Measurements from ENCODE around the gene TTLL11. TPM values are rescaled to one million over a fixed set of nuclear protein-coding genes. Genes with fewer than 3 reads are reported as not detected.
"Not testable (repeated sequence)": the region's sequence is repeated elsewhere in the genome, so short reads cannot be mapped to it uniquely, and the experiment has no call there.

The TTLL11 gene
- polyA plus RNA-seq, 4 donors = 3.2 to 4.8 (median 3.9) TPM

DNA sequence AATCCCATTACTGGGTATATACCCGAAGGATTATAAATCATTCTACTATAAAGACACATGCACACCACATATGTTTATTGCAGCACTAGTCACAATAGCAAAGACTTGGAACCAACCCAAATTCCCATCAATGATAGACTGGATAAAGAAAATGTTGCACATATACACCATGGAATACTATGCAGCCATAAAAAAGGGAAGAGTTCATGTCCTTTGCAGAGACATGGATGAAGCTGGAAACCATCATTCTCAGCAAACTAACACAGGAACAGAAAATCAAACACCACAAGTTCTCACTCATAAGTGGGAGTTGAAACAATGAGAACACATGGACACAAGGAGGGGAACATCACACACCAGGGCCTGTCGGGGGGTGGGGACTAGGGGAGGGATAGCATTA is 198.7 kb downstream of the TTLL11 start:
- not testable (repeated sequence) for H3K36me3 ChIP-seq (ENCODE audit: control insufficient read depth in 3 of 3, insufficient read depth in 2 of 3, low read depth in 1 of 3, low read length in 3 of 3); H3K27me3 ChIP-seq (ENCODE audit: control insufficient read depth in 3 of 3, insufficient read depth in 3 of 3, low read length in 3 of 3); H3K27ac ChIP-seq (ENCODE audit: low read depth in 1 of 3, low read length in 2 of 3); H3K4me1 ChIP-seq (ENCODE audit: control insufficient read depth in 3 of 3, insufficient read depth in 2 of 3, low read depth in 1 of 3, low read length in 2 of 3); H3K9me3 ChIP-seq (ENCODE audit: control insufficient read depth in 2 of 2, insufficient read depth in 1 of 2, low read depth in 1 of 2, low read length in 1 of 2); DNase-seq; H3K4me3 ChIP-seq (ENCODE audit: low read depth in 1 of 3, low read length in 3 of 3); FAIRE-seq
- WGBS, 3 donors = 58 to 83% (median 59%) methylated on average over 2 of the region's 2 CpGs

DNA sequence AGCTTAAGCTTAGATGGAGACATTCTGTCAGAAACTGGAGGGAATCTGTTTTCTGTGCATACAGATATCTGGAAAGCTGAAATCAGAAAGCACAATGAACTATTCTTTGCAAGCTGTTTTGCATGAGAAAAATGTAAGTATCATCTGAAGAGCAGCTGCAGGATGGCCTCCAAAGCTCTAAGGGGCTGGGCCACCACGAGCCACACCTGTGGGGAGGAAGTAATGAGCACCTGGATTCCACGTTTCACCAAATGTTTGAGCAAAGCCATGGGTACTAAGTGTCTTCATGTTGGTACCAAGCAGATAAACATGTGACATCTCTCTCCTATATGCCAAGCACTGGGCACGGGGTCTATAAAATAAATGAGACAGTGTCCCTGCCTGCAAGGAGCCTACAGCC is 199.3 kb downstream of the TTLL11 start:
- no peak for DNase-seq
- no peak for FAIRE-seq
- peaks cover 0 to under 1% (median 0%) of the 10 kb centered on the region in 3 donors for H3K4me1 ChIP-seq (ENCODE audit: control insufficient read depth in 3 of 3, insufficient read depth in 2 of 3, low read depth in 1 of 3, low read length in 2 of 3)
- no peak overlapping the region for H3K27ac ChIP-seq (ENCODE audit: low read depth in 1 of 3, low read length in 2 of 3)
- WGBS, 3 donors = 57 to 76% (median 59%) methylated on average over 3 of the region's 3 CpGs
- no peaks in the 10 kb centered on the region for H3K27me3 ChIP-seq (ENCODE audit: control insufficient read depth in 3 of 3, insufficient read depth in 3 of 3, low read length in 3 of 3)
- no peak overlapping the region for H3K4me3 ChIP-seq (ENCODE audit: low read depth in 1 of 3, low read length in 3 of 3)
- no peaks in the 10 kb centered on the region for H3K9me3 ChIP-seq (ENCODE audit: control insufficient read depth in 2 of 2, insufficient read depth in 1 of 2, low read depth in 1 of 2, low read length in 1 of 2)
- no peaks in the 10 kb centered on the region for H3K36me3 ChIP-seq (ENCODE audit: control insufficient read depth in 3 of 3, insufficient read depth in 2 of 3, low read depth in 1 of 3, low read length in 3 of 3)

DNA sequence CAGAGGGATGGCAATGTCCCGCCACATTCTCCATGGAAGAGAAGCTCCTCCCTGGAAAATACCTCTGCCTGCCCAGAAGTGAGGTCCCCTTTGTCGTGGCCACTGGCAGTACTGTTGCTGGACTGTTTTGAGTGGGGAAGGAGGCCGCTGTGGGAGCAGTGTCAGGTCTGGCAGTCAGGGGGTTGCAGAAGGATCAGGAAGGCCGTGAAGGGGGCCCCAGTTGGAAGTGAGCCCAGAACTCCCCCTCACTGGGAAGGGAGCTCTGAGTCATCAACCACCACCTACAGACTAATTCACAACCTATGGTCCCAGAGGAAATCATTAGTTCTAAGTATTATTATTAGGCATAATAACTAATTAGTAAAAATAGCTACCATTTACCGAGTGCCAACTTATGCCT is 200.4 kb downstream of the TTLL11 start:
- no peaks in the 10 kb centered on the region for H3K9me3 ChIP-seq (ENCODE audit: control insufficient read depth in 2 of 2, insufficient read depth in 1 of 2, low read depth in 1 of 2, low read length in 1 of 2)
- no peaks in the 10 kb centered on the region for H3K27me3 ChIP-seq (ENCODE audit: control insufficient read depth in 3 of 3, insufficient read depth in 3 of 3, low read length in 3 of 3)
- DNase-seq = no peak
- no peak overlapping the region for H3K27ac ChIP-seq (ENCODE audit: low read depth in 1 of 3, low read length in 2 of 3)
- WGBS, 3 donors = 87 to 91% (median 89%) methylated on average over 5 of the region's 5 CpGs
- no peaks in the 10 kb centered on the region for H3K36me3 ChIP-seq (ENCODE audit: control insufficient read depth in 3 of 3, insufficient read depth in 2 of 3, low read depth in 1 of 3, low read length in 3 of 3)
- no peak for FAIRE-seq
- H3K4me3 ChIP-seq (ENCODE audit: low read depth in 1 of 3, low read length in 3 of 3) = no peak overlapping the region
- H3K4me1 ChIP-seq (ENCODE audit: control insufficient read depth in 3 of 3, insufficient read depth in 2 of 3, low read depth in 1 of 3, low read length in 2 of 3) = peaks cover 0 to 11% (median 0%) of the 10 kb centered on the region in 3 donors

DNA sequence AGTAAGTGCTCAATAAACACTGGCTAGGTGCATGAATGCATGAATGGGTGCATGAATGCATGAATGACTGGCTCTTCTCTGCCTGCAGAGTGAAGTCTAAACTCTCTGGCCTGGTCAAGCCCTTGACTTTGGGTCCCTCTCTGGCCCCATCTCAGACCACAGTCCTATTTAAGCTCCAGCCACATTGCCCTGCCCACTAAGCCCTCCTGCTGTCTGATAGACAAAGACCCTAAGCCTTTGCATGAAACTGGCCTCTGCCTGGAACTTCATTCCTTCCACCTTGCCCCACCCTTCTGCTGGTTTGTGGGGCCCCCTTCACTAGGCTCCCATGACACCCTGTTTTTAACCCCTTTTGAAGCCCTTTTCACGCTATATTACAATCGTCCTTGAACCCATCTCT is 202.4 kb downstream of the TTLL11 start:
- Histone ChIP-seq H3K27me3 (ENCODE audit: control insufficient read depth in 3 of 3, insufficient read depth in 3 of 3, low read length in 3 of 3) (no peaks in the 10 kb centered on the region), H3K27ac (ENCODE audit: low read depth in 1 of 3, low read length in 2 of 3) (no peak overlapping the region), H3K9me3 (ENCODE audit: control insufficient read depth in 2 of 2, insufficient read depth in 1 of 2, low read depth in 1 of 2, low read length in 1 of 2) (no peaks in the 10 kb centered on the region), H3K4me1 (ENCODE audit: control insufficient read depth in 3 of 3, insufficient read depth in 2 of 3, low read depth in 1 of 3, low read length in 2 of 3) (peaks cover 0 to 11% (median 0%) of the 10 kb centered on the region in 3 donors), H3K36me3 (ENCODE audit: control insufficient read depth in 3 of 3, insufficient read depth in 2 of 3, low read depth in 1 of 3, low read length in 3 of 3) (no peaks in the 10 kb centered on the region), H3K4me3 (ENCODE audit: low read depth in 1 of 3, low read length in 3 of 3) (no peak overlapping the region)
- 90 to 94% (median 93%) methylated on average over 2 of the region's 2 CpGs for WGBS, 3 donors
- FAIRE-seq (no peak), DNase-seq (no peak)

DNA sequence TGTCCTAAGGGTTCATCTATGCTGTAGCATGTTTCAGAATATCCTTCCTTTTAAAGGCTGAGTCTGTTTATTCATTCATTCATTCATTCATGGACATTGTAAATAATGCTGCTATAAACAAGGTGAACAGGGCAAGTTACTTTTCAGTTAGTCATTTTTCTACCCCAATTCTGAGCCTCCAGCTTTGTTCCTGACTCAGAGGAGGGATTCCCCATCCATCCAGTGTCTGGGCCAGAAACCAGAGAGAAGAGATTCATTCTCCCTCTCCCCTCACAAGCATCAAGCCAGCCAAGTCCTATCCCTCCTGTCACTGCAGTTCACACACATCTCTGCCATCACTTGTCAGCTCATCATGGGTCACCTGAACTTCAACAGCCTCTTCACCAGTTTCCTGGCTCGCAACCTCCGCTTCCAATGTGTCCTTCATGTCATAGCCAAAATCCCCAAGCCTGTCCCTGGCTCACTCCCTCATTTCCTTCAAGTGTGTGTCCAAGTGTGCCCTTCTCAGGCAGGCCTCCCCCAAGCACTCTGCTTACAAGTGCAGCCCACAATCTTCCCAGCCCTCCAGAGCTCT is 203.0 kb downstream of the TTLL11 start:
- Histone ChIP-seq H3K27ac (ENCODE audit: low read depth in 1 of 3, low read length in 2 of 3) (no peak overlapping the region), H3K4me1 (ENCODE audit: control insufficient read depth in 3 of 3, insufficient read depth in 2 of 3, low read depth in 1 of 3, low read length in 2 of 3) (peaks cover 0 to 11% (median 0%) of the 10 kb centered on the region in 3 donors), H3K27me3 (ENCODE audit: control insufficient read depth in 3 of 3, insufficient read depth in 3 of 3, low read length in 3 of 3) (no peaks in the 10 kb centered on the region), H3K4me3 (ENCODE audit: low read depth in 1 of 3, low read length in 3 of 3) (no peak overlapping the region), H3K36me3 (ENCODE audit: control insufficient read depth in 3 of 3, insufficient read depth in 2 of 3, low read depth in 1 of 3, low read length in 3 of 3) (no peaks in the 10 kb centered on the region), H3K9me3 (ENCODE audit: control insufficient read depth in 2 of 2, insufficient read depth in 1 of 2, low read depth in 1 of 2, low read length in 1 of 2) (no peaks in the 10 kb centered on the region)
- DNase-seq (no peak), FAIRE-seq (no peak)
- 91 to 100% (median 98%) methylated on average over 2 of the region's 2 CpGs for WGBS, 3 donors

DNA sequence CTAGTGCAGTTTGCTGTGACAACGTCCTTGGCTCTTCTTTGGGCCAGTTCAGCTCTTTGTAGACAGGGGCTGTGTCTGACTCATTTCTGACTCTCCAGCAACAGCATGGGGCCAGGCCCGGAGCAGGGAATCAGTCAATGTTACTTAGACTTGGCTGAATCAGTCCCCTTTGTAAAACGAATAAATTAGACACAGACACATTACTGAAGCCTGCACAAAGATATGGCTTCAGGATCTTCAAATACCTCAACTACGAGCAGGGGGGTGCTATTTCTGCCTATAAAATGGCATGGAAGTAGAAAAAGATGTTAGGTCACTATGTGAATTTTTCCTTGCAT is 204.7 kb downstream of the TTLL11 start:
- Histone ChIP-seq H3K9me3 (ENCODE audit: control insufficient read depth in 2 of 2, insufficient read depth in 1 of 2, low read depth in 1 of 2, low read length in 1 of 2) (no peaks in the 10 kb centered on the region), H3K4me3 (ENCODE audit: low read depth in 1 of 3, low read length in 3 of 3) (no peak overlapping the region), H3K36me3 (ENCODE audit: control insufficient read depth in 3 of 3, insufficient read depth in 2 of 3, low read depth in 1 of 3, low read length in 3 of 3) (no peaks in the 10 kb centered on the region), H3K27ac (ENCODE audit: low read depth in 1 of 3, low read length in 2 of 3) (no peak overlapping the region), H3K27me3 (ENCODE audit: control insufficient read depth in 3 of 3, insufficient read depth in 3 of 3, low read length in 3 of 3) (no peaks in the 10 kb centered on the region), H3K4me1 (ENCODE audit: control insufficient read depth in 3 of 3, insufficient read depth in 2 of 3, low read depth in 1 of 3, low read length in 2 of 3) (peaks cover 0 to 11% (median 0%) of the 10 kb centered on the region in 3 donors)
- DNase-seq (no peak), FAIRE-seq (no peak)
- WGBS, 3 donors = 42 to 65% (median 50%) methylated on average over 4 of the region's 4 CpGs

DNA sequence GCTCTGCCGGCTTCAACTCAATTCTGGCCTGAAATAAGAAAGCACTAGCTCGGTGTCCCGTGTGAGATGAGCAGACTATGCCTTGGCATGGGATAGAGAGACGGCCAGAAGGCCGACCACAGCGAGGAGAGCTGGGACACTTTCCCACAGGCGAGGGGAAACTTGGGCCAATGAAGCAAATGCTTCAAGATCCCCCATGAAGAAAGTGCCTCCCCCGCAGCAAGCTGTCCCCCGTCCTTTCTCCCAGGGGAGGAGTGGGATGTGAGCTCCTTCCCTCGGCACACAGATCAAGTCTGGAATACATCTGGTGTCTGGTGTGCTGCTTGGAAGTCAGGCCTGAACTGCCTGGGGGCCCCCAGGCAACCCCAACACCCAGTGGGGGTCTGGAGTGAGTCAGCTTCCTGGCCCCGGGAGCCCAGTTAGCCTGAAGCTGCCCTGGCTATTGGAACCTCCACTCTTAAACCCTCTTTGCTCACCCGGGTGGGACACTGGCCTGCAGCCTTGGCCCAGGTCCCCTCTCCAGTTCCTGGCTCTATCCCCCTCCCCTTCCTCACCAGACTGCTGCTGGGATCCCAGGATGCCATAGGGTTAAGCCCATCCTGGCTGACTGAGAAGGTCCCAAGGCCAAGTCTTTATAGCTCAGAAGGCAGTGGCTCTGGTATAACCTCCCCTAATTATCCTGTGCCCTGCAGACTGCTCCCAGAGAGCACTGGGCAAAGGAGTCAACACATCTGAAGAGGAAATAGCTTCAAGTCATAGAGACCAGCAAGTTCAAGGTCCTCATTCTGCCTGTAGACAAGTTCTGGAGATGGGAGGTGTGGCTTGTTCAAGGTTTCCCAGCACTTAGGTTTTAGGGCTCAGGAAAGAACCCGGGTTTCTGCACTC is 205.3 kb downstream of the TTLL11 start:
- 76 to 82% (median 76%) methylated on average over 13 of the region's 13 CpGs for WGBS, 3 donors
- H3K9me3 ChIP-seq (ENCODE audit: control insufficient read depth in 2 of 2, insufficient read depth in 1 of 2, low read depth in 1 of 2, low read length in 1 of 2) = no peaks in the 10 kb centered on the region
- no peak overlapping the region for H3K27ac ChIP-seq (ENCODE audit: low read depth in 1 of 3, low read length in 2 of 3)
- peaks cover 0 to 11% (median 0%) of the 10 kb centered on the region in 3 donors for H3K4me1 ChIP-seq (ENCODE audit: control insufficient read depth in 3 of 3, insufficient read depth in 2 of 3, low read depth in 1 of 3, low read length in 2 of 3)
- no peaks in the 10 kb centered on the region for H3K27me3 ChIP-seq (ENCODE audit: control insufficient read depth in 3 of 3, insufficient read depth in 3 of 3, low read length in 3 of 3)
- no peak overlapping the region for H3K4me3 ChIP-seq (ENCODE audit: low read depth in 1 of 3, low read length in 3 of 3)
- FAIRE-seq (no peak), DNase-seq (peak; percentile 19 to 65)
- H3K36me3 ChIP-seq (ENCODE audit: control insufficient read depth in 3 of 3, insufficient read depth in 2 of 3, low read depth in 1 of 3, low read length in 3 of 3) = no peaks in the 10 kb centered on the region

DNA sequence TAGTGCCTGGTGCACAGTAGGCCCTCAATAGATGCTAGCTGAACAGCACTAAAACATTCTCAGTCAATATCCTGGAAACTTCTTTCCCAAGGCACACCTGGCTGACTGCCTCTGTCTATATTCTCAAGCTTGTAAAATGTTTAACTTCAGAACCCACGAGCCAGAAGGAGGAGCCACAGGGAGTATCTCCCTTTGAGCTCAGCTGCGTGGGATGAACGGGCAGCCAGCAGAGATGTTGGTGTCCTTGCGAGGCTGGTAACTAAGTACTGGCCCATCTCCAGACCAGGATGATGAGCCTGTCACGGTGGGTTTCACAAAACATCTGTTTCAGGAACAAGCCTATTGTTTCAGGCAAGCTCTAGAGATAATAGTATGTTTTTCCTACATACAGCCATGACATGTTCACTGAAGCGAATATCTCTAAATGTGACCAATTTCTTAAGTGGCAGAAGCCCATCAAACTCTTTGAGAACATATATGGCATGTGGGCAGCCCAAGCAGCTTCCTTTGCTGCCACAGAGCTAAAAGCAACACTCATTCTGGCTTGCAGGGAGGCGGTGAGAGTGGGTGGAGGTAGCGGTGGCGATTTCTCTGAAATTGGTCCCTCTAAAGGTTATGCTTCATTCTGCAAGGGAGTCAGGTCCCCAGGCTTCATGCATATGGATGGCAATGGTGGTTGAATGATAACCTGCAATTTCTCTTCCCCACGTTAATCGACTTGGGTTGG is 206.2 kb downstream of the TTLL11 start:
- Histone ChIP-seq H3K27me3 (ENCODE audit: control insufficient read depth in 3 of 3, insufficient read depth in 3 of 3, low read length in 3 of 3) (no peaks in the 10 kb centered on the region), H3K4me3 (ENCODE audit: low read depth in 1 of 3, low read length in 3 of 3) (no peak overlapping the region), H3K27ac (ENCODE audit: low read depth in 1 of 3, low read length in 2 of 3) (no peak overlapping the region), H3K36me3 (ENCODE audit: control insufficient read depth in 3 of 3, insufficient read depth in 2 of 3, low read depth in 1 of 3, low read length in 3 of 3) (no peaks in the 10 kb centered on the region), H3K4me1 (ENCODE audit: control insufficient read depth in 3 of 3, insufficient read depth in 2 of 3, low read depth in 1 of 3, low read length in 2 of 3) (peaks cover 0 to 11% (median 0%) of the 10 kb centered on the region in 3 donors), H3K9me3 (ENCODE audit: control insufficient read depth in 2 of 2, insufficient read depth in 1 of 2, low read depth in 1 of 2, low read length in 1 of 2) (no peaks in the 10 kb centered on the region)
- no peak for FAIRE-seq
- WGBS, 3 donors = 59 to 85% (median 73%) methylated on average over 11 of the region's 11 CpGs
- DNase-seq = peak in 1 of 2 donors; percentile 9
